Ovary (tissue), 3 donors: Measurements from ENCODE around the gene KCNB1.

ENCODE experiments used
- CTCF ChIP-seq, 3 donors: fragments of 450-650 bp in 2 of 3; fragments of 200-600 bp in 1 of 3; IDR thresholded peaks; one replicate each; pipeline versions ENCODE4 v1.5.1 to v1.8.0; 2016 to 2022; ENCODE audit warnings: antibody characterized with exemption in 3 of 3, mild to moderate bottlenecking in 1 of 3
- EP300 ChIP-seq: sonication (generic); formaldehyde crosslinking; IDR thresholded peaks from one replicate; pipeline ENCODE4 v1.6.1; 2017; ENCODE audit warnings: antibody characterized with exemption
- POLR2A ChIP-seq: fragments of 450-650 bp; IDR thresholded peaks from one replicate; pipeline ENCODE4 v1.6.1; 2017; ENCODE audit warnings: antibody characterized with exemption, mild to moderate bottlenecking, moderate library complexity
- donor health status: DM: no; HTN: no; CAD: no.

GRCh38 chr20:49475292-49476015 is 7.0 kb downstream of the KCNB1 start:
- TF ChIP-seq CTCF (IDR thresholded peaks at IDR 0.05) (no peak), POLR2A (no peak), EP300 (no peak)
